ENCODE measurements around the gene HIGD2B. TPM values are rescaled to one million over a fixed set of nuclear protein-coding genes. Genes with fewer than 3 reads are reported as not detected.
"Not testable (repeated sequence)": the region's sequence is repeated elsewhere in the genome, so short reads cannot be mapped to it uniquely, and the experiment has no call there.

HIGD2B gene
- total and polyA plus RNA-seq, 5 donors: not detected

GRCh38 chr15:72671525-72671924 lies 14.5 kb downstream of the HIGD2B start:
- 20% methylated on average over 3 of the region's 3 CpGs for WGBS
- H3K4me1 ChIP-seq (ENCODE audit: control insufficient read depth, insufficient read depth, low read length): peaks cover 2% of the 10 kb centered on the region
- intact Hi-C loops (cut with DNase I): loop anchor here in 2 of 4 donors (10.0 kb wide), 1 partner anchor 67 kb away; no protein-coding TSS in a partner anchor
- H3K27me3 ChIP-seq (ENCODE audit: control insufficient read depth, insufficient read depth): no peaks in the 10 kb centered on the region
- no peak overlapping the region for H3K4me3 ChIP-seq (ENCODE audit: low read length)
- H3K9me3 ChIP-seq (ENCODE audit: control insufficient read depth, low read length): no peaks in the 10 kb centered on the region
- no peak for ATAC-seq
- DNase-seq: no peak
- no peak overlapping the region for H3K27ac ChIP-seq (ENCODE audit: low read length)

- not testable (repeated sequence) for H3K27ac ChIP-seq (ENCODE audit: low read length); H3K9me3 ChIP-seq (ENCODE audit: control insufficient read depth, low read length); H3K4me3 ChIP-seq (ENCODE audit: low read length); H3K27me3 ChIP-seq (ENCODE audit: control insufficient read depth, insufficient read depth); H3K4me1 ChIP-seq (ENCODE audit: control insufficient read depth, insufficient read depth, low read length)
- intact Hi-C loops (cut with DNase I): loop anchor here in 2 of 4 donors (10.0 kb wide), 1 partner anchor 66 kb away; no protein-coding TSS in a partner anchor
- 3% methylated on average over 8 of the region's 8 CpGs for WGBS
- peak; percentile 93 to 97 for ATAC-seq
- DNase-seq: peak; percentile 77 to 89 (median 85)
These were observed 15.2 kb downstream of the HIGD2B start for GRCh38 chr15:72670656-72671352.

- H3K27me3 ChIP-seq (ENCODE audit: control insufficient read depth, insufficient read depth); ATAC-seq; DNase-seq; H3K4me1 ChIP-seq (ENCODE audit: control insufficient read depth, insufficient read depth, low read length); H3K9me3 ChIP-seq (ENCODE audit: control insufficient read depth, low read length); H3K4me3 ChIP-seq (ENCODE audit: low read length); H3K27ac ChIP-seq (ENCODE audit: low read length): not testable (repeated sequence)
- 90% methylated on average over 5 of the region's 6 CpGs for WGBS
- intact Hi-C loops (cut with DNase I): loop anchor here in 2 of 4 donors (10.0 kb wide), 1 partner anchor 65 kb away; no protein-coding TSS in a partner anchor
These were observed 16.2 kb downstream of the HIGD2B start for GRCh38 chr15:72669803-72670202.

GRCh38 chr15:72665706-72666105 lies 20.3 kb downstream of the HIGD2B start:
- H3K9me3 ChIP-seq (ENCODE audit: control insufficient read depth, low read length); intact Hi-C loops (cut with DNase I); H3K27ac ChIP-seq (ENCODE audit: low read length); ATAC-seq; DNase-seq; H3K27me3 ChIP-seq (ENCODE audit: control insufficient read depth, insufficient read depth); H3K4me3 ChIP-seq (ENCODE audit: low read length); H3K4me1 ChIP-seq (ENCODE audit: control insufficient read depth, insufficient read depth, low read length): not testable (repeated sequence)
- WGBS: 61% methylated on average over 5 of the region's 11 CpGs

GRCh38 chr15:72663931-72664330 lies 22.1 kb downstream of the HIGD2B start:
- H3K4me3 ChIP-seq (ENCODE audit: low read length); H3K27me3 ChIP-seq (ENCODE audit: control insufficient read depth, insufficient read depth); H3K9me3 ChIP-seq (ENCODE audit: control insufficient read depth, low read length); intact Hi-C loops (cut with DNase I); H3K4me1 ChIP-seq (ENCODE audit: control insufficient read depth, insufficient read depth, low read length); DNase-seq; ATAC-seq; H3K27ac ChIP-seq (ENCODE audit: low read length): not testable (repeated sequence)
- WGBS: no CpG with 5 or more reads among the region's 8 CpGs

GRCh38 chr15:72661081-72661480 lies 24.9 kb downstream of the HIGD2B start:
- intact Hi-C loops (cut with DNase I); H3K9me3 ChIP-seq (ENCODE audit: control insufficient read depth, low read length); H3K27me3 ChIP-seq (ENCODE audit: control insufficient read depth, insufficient read depth); H3K27ac ChIP-seq (ENCODE audit: low read length); H3K4me3 ChIP-seq (ENCODE audit: low read length); ATAC-seq; H3K4me1 ChIP-seq (ENCODE audit: control insufficient read depth, insufficient read depth, low read length): not testable (repeated sequence)
- 85% methylated on average over 8 of the region's 10 CpGs for WGBS
- DNase-seq: peak in 1 of 3 donors; percentile 20

GRCh38 chr15:72656014-72656413 lies 30.0 kb downstream of the HIGD2B start:
- H3K27me3 ChIP-seq (ENCODE audit: control insufficient read depth, insufficient read depth); DNase-seq; H3K4me1 ChIP-seq (ENCODE audit: control insufficient read depth, insufficient read depth, low read length); ATAC-seq; intact Hi-C loops (cut with DNase I); H3K4me3 ChIP-seq (ENCODE audit: low read length); H3K9me3 ChIP-seq (ENCODE audit: control insufficient read depth, low read length); H3K27ac ChIP-seq (ENCODE audit: low read length): not testable (repeated sequence)
- WGBS: no CpG with 5 or more reads among the region's 3 CpGs

- DNase-seq; H3K27ac ChIP-seq (ENCODE audit: low read length); ATAC-seq; intact Hi-C loops (cut with DNase I); H3K4me1 ChIP-seq (ENCODE audit: control insufficient read depth, insufficient read depth, low read length); H3K27me3 ChIP-seq (ENCODE audit: control insufficient read depth, insufficient read depth); H3K4me3 ChIP-seq (ENCODE audit: low read length); H3K9me3 ChIP-seq (ENCODE audit: control insufficient read depth, low read length): not testable (repeated sequence)
- no CpG with 5 or more reads among the region's 7 CpGs for WGBS
These were observed 31.6 kb downstream of the HIGD2B start, which contains the start of gene GOLGA6B for GRCh38 chr15:72654397-72654796. TSS of gene GOLGA6B (plus strand) at chr15:72654697. CDS start at chr15:72654738, 41 bp downstream.

GRCh38 chr15:72648631-72649253 lies 37.2 kb downstream of the HIGD2B start:
- DNase-seq; intact Hi-C loops (cut with DNase I): not testable (repeated sequence)

GRCh38 chr15:72642271-72642670 lies 43.7 kb downstream of the HIGD2B start:
- H3K4me3 ChIP-seq (ENCODE audit: low read length); H3K4me1 ChIP-seq (ENCODE audit: control insufficient read depth, insufficient read depth, low read length); H3K27me3 ChIP-seq (ENCODE audit: control insufficient read depth, insufficient read depth); H3K9me3 ChIP-seq (ENCODE audit: control insufficient read depth, low read length); intact Hi-C loops (cut with DNase I); DNase-seq; H3K27ac ChIP-seq (ENCODE audit: low read length); ATAC-seq: not testable (repeated sequence)
- no CpG with 5 or more reads among the region's 2 CpGs for WGBS

More at GRCh38 chr15:72648631-72649253, 37.2 kb downstream of the HIGD2B start:
- not testable (repeated sequence) for H3K27me3 ChIP-seq (ENCODE audit: control insufficient read depth, insufficient read depth); H3K4me3 ChIP-seq (ENCODE audit: low read length); ATAC-seq; H3K27ac ChIP-seq (ENCODE audit: low read length); H3K9me3 ChIP-seq (ENCODE audit: control insufficient read depth, low read length); H3K4me1 ChIP-seq (ENCODE audit: control insufficient read depth, insufficient read depth, low read length)
- 76% methylated on average over 8 of the region's 10 CpGs for WGBS

GRCh38 chr15:72639759-72640483 lies 46.1 kb downstream of the HIGD2B start:
- intact Hi-C loops (cut with DNase I); H3K27me3 ChIP-seq (ENCODE audit: control insufficient read depth, insufficient read depth); H3K4me1 ChIP-seq (ENCODE audit: control insufficient read depth, insufficient read depth, low read length); ATAC-seq; DNase-seq; H3K27ac ChIP-seq (ENCODE audit: low read length); H3K4me3 ChIP-seq (ENCODE audit: low read length); H3K9me3 ChIP-seq (ENCODE audit: control insufficient read depth, low read length): not testable (repeated sequence)
- no CpG with 5 or more reads among the region's 26 CpGs for WGBS
